ENCODE data around the gene COL17A1.

COL17A1 gene

DNA sequence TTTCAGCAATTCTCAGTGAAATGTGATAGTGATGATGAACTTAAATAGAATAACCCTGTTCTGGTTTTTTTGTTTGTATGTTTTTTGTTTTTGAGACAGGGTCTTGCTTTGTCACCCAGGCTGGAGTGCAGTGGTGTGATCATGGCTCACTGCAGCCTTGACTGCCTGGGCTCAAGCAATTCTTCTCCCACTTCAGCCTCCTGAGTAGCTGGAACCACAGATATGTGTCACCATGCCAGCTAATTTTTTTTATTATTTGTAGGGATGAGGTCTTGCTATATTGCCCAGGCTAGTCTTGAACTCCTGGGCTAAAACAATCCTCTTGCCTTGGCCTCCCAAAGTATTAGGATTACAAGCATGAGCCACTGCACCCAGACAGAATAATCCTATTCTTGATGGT is 14.3 kb upstream of the COL17A1 start:
- no peak overlapping the region for H3K4me3 ChIP-seq (ENCODE audit: control insufficient read depth, low read depth, low read length)
- no peak for DNase-seq (ENCODE audit: low read depth)
- TF ChIP-seq CTCF (conservative IDR thresholded peaks at IDR 0.05; ENCODE audit: control insufficient read depth, insufficient read depth, low read depth, low read length), result no peak

DNA sequence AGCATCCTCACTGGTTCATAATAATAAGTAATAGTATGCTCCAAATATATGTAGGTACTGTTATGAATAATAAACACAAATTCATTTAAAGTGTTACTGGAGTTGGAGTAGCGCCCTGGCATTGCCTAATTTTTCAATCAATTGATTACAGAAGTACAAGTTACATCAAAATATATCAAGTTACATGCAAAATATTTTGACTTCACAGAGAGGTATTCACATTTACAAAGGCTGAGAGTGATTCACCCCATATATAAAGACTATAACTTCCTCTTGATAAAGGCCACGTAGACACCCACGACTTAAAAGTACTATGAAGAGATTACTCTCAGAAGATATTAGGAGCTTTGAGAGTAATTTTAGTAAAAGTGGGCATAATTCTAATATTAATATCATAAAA is 13.6 kb upstream of the COL17A1 start:
- no peak overlapping the region for H3K4me3 ChIP-seq (ENCODE audit: control insufficient read depth, low read depth, low read length)
- peak; percentile 37 for DNase-seq (ENCODE audit: low read depth)
- TF ChIP-seq CTCF (conservative IDR thresholded peaks at IDR 0.05; ENCODE audit: control insufficient read depth, insufficient read depth, low read depth, low read length), result no peak

GRCh38 chr10:104098358-104098925 is 12.8 kb upstream of the COL17A1 start:
- DNase-seq (ENCODE audit: low read depth), result peak; percentile 16
- TF ChIP-seq CTCF (conservative IDR thresholded peaks at IDR 0.05; ENCODE audit: control insufficient read depth, insufficient read depth, low read depth, low read length), result no peak
- no peak overlapping the region for H3K4me3 ChIP-seq (ENCODE audit: control insufficient read depth, low read depth, low read length)

- no peak overlapping the region for H3K4me3 ChIP-seq (ENCODE audit: control insufficient read depth, low read depth, low read length)
- TF ChIP-seq CTCF (conservative IDR thresholded peaks at IDR 0.05; ENCODE audit: control insufficient read depth, insufficient read depth, low read depth, low read length), result no peak
- no peak for DNase-seq (ENCODE audit: low read depth)
Measured at GRCh38 chr10:104096692-104097091, 11.0 kb upstream of the COL17A1 start.

GRCh38 chr10:104092749-104093148 is 7.1 kb upstream of the COL17A1 start:
- no peak for TF ChIP-seq CTCF (conservative IDR thresholded peaks at IDR 0.05; ENCODE audit: control insufficient read depth, insufficient read depth, low read depth, low read length)
- no peak overlapping the region for H3K4me3 ChIP-seq (ENCODE audit: control insufficient read depth, low read depth, low read length)
- DNase-seq (ENCODE audit: low read depth), result no peak

- no peak for DNase-seq (ENCODE audit: low read depth)
- no peak overlapping the region for H3K4me3 ChIP-seq (ENCODE audit: control insufficient read depth, low read depth, low read length)
- no peak for TF ChIP-seq CTCF (conservative IDR thresholded peaks at IDR 0.05; ENCODE audit: control insufficient read depth, insufficient read depth, low read depth, low read length)
Measured at GRCh38 chr10:104090611-104091010, 4.9 kb upstream of the COL17A1 start.

GRCh38 chr10:104089621-104090020 is 3.9 kb upstream of the COL17A1 start:
- no peak overlapping the region for H3K4me3 ChIP-seq (ENCODE audit: control insufficient read depth, low read depth, low read length)
- TF ChIP-seq CTCF (conservative IDR thresholded peaks at IDR 0.05; ENCODE audit: control insufficient read depth, insufficient read depth, low read depth, low read length), result no peak
- peak; percentile 8 for DNase-seq (ENCODE audit: low read depth)

All from fibroblast of mammary gland (primary cell).